HG03575 (cell line): ENCODE data around the gene ZNF135.

ENCODE experiments used
- ATAC-seq: cut with Tn5 transposase; IDR thresholded peaks from one replicate; pipeline ENCODE4 v1.9.1; 2021; ENCODE audit not compliant: unreplicated experiment, insufficient number of reproducible peaks, low FRiP score; ENCODE audit errors: extremely low read depth

ZNF135 gene

DNA sequence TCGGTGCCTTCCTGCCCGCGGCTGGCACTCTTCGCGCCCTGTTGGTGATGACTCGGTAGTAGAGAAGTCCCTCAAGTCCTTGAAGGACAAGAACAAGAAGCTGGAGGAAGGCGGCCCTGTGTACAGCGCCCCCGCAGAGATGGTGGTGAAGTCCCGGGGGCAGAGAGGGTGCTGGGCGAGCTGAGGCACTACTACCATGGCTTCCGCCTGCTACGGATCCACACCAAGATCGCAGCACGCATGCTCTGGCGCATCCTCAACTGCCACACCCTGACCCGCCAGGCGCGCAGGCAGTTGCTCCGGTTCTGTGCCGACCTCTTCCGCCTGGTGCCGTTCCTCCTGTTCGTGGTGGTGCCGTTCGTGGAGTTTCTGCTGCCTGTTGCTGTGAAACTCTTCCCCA is 14.2 kb upstream of the ZNF135 start:
- no peak for ATAC-seq

DNA sequence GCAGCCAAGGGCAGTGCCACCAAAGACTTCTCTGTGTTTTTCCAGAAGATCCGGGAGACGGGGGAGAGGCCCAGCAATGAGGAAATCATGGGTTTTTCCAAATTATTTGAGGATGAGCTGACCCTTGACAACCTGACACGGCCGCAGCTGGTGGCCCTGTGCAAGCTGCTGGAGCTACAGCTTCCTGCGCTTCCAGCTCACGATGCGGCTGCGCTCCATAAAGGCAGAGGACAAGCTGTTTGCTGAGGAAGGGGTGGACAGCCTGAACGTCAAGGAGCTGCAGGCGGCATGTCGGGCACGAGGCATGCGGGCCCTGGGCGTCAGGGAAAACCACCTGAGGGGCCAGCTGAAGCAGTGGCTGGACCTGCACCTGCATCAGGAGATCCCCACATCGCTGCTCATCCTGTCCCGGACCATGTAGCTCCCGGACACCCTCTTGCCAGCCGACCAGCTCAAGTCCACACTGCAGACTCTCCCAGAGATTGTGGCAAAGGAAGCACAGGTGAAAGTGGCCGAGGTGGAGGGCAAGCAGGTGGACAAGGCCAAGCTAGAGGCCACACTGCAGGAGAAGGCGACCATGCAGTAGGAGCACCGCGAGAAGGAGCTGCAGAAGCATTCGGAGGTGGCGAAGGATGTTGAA is 13.6 kb upstream of the ZNF135 start:
- no peak for ATAC-seq

DNA sequence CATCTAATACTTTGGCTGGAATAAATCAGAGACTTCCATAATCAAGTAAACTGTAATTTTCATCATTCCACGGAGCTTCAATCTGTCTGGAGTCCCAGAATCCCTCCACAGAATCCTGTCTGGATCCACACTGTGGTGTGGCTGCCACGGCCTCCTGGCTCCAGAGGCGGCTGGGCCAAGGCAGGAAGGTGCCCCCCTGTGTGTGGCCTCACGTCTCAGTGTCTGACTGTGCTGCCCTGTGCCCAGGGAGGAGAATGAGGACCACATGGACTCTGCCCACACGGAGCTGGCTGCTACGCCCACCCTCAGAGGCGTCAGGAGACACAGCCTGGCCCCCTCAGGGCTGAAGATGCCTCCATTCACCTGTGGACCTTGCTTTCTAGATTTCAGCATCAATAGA is 12.2 kb upstream of the ZNF135 start:
- no peak for ATAC-seq

DNA sequence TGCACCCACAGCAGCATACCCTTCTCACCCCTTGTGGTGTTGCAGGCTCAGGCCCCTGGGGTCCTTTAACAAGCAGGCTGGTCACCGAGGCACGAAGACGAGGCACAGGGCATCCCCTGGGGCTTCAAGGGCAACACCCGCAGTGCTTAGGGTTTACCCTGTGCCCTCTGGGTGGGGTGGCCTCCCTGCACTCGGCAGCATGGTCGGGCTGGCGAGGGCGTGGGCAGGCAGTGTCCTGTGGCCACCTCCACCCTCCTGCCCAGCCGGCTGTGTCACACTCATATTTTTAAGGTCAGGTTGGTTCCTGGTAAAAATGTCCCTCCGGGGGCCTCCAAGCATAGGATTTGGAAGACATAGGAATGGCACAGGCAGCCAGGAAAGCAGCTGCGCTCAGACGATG is 11.4 kb upstream of the ZNF135 start:
- ATAC-seq: no peak

DNA sequence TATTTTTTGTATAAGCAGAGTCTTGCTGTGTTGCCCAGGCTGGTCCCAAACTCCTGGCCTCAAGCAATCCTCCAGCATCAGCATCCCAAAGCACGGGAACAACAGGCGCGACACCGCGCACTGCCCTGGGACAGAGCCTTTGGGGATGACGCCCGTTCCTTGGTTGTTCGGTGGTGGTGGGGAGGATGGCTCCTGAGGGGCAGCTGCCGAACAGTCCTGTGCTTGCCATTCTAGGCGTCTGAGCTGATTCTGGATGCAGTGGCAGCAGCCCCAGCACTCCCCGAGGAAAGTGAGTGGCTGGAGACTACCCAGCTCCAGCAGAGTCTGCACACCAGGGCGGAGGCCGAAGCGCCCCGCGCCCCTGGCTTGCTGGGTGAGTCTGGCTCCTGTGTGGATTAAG is 6.8 kb upstream of the ZNF135 start:
- no peak for ATAC-seq

DNA sequence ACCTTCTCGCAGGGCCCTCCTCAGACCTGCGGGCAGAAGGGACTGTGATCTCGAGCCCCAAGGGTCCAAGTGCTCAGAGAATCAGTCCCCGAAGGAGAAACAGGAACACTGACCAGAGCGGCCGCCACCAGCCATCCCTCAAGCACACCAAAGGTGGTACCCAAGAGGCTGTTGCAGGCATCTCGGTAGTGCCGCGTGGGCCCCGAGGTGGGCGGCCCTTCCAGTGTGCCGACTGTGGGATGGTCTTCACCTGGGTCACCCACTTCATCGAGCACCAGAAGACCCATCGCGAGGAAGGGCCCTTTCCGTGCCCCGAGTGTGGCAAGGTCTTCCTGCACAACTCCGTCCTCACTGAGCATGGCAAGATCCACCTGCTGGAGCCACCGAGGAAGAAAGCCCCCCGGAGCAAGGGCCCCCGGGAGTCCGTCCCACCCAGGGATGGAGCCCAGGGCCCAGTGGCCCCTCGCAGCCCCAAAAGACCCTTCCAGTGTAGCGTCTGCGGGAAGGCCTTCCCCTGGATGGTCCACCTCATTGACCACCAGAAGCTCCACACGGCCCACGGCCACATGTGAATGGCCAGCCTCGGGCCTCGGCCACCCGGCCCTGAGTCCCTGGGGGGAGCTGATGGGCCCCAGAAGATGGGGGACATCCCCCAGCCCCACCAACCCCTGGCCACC is 5.5 kb upstream of the ZNF135 start:
- ATAC-seq: no peak

DNA sequence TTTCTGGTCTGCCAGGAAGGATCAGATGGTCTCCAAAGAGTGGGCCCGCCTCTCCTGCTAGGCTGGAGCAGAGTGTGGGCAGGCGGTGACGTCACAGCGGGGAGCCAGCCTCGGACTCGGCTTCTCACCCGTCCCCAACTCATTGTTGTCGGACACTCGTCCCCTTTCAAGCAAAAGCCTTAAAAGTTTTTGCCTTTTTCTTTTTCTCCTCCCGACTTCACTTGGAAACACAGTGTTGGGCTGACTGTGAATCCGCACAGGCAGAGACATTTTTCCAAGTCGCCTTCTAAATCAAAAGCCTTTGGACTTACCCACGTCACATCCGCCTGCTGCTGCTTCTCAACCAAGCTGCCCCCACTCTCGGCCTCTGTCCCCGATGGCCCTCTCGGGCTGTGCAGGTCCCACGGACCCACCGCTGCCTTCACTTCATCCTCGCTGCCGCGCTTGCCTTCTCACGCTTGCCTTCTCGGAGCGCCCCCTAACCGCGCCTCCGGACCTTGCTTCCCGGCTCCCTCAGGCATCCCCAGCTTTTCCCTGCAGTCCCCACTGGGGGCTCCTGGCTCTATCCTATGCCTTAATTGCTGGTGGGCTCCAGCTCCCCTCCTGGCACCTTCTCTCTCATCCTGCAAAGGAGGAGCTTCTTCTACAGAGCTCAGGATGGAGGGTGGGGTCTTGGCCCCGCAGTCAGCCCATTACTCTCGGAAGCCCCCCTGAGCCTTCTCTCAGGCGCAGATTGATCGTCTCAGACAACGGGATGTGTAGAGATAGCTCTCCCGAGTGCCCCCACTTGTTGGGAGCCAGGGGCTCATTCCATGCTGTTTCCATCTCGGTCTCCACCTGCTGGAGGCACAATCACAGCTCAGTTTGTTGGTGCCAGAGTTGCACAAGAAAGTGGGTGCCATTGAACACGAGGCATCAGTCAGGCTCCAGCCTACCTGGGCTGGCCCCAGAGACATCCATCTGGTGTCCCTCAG is 3.9 kb upstream of the ZNF135 start:
- no peak for ATAC-seq

DNA sequence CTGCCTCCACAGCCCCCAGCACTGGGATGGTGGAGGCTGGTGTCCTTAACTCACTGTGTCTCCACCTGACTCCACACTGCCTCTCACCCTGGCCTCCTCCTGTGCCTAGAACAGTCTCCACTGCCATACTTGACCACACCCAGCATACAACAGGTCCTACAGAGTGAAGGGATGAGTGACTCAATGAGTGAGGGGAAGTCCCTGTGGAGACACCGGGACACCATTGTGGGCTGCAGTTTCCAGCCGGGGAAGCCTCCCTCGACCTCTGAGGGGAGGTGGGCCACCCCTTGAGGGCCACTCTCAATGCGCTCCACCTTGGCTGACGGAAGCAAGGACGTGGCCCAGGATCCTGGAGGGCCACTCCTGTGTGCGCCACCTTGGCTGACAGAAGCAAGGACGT is 2.8 kb upstream of the ZNF135 start:
- ATAC-seq: no peak

DNA sequence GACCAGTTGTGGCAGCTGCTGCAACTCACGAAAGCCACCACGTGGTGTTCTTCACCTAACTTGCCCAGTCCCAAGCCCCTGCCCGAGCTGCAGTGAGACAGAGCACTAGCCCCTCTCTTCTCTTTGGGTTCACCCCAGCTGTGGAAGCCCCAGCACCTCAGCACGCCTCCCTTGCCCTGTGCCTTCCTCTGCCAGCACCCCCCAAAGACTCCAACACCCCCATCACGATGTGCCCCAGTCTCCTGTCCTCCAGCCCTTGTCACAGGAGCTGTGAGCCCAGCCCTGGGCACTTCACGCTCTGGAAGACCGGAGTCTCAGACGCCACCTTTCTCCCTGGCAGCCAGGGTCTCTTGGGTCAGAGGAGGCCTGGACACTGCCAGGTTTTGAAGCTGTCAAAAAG is 2.2 kb upstream of the ZNF135 start:
- ATAC-seq: no peak

DNA sequence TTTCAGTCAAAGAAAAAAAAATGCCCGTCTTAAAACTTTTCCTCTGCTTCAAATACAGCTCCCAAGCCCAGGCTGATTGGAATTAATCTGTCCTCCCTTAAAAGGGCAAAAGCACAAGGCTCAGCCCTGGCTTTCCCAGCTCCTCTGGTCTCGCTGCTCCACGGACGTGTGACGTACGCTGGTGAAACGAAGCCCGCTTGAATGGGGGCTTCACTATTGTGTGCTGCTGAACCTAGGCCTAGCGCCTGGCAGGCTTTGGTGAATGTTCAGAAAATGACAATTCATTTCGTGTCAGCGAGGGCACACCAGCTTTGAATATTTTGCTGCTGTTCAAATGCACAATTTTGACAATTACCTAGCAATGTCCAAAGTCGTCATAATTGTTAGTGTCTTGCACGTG is 615 bp upstream of the ZNF135 start:
- ATAC-seq: no peak

DNA sequence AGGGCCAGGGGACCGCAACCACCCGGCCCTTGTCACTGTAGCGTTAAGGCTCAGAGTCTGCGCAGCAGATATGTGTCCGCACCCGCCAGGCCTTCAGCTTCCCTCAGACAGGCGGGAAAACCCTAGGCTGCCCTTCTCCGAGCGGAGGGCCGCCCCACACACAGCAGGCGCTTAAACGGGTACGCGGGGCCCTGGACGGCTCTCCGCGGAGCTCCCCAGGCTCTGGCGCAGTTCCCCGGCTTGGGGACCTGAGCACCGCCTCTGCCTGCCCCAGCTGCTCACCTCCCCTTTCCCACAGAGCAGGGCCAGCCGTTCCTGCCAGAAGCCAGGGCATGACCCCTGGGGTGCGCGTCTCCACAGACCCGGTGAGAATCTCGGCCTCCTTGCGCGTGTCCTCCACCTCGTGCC is 593 bp downstream of the ZNF135 start:
- ATAC-seq: no peak

DNA sequence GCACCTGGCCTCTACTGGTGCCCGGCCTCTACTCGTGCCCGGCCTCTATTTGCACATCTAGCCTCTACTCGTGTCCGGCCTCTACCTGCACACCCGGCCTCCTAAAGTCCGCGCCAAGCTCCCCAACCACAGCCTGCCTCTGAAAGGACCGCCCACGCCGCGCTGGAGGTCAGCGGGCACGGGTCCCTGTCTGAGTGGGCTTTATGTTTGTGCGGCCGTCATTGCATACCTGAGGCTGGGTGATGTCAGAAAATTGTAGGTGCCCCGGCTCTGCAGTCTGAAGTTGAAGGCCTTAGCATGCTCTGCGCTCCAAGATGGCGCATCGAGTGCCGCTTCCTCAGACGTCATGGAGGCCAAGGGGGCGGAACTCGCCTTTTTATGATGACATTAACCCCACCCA is 1.1 kb downstream of the ZNF135 start:
- ATAC-seq: no peak

DNA sequence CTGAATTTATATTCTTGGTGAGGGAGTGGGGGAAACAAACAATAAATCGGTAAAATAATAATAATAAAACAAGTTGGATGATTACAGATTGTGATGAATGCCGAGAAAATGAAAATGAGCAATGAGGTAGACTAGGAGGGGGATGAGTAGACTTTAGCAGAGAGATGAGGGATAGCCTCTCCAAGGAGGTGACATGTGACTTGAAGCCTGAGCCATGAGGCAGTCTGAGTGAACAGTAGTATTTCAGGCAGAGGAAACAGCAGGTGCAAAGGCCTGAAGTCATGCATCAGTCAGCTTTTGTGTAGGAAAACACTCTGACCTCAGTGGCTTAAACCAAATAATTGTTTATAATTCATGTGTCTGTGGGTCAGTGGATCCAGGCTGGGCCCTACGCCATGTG is 4.6 kb downstream of the ZNF135 start:
- ATAC-seq: no peak

DNA sequence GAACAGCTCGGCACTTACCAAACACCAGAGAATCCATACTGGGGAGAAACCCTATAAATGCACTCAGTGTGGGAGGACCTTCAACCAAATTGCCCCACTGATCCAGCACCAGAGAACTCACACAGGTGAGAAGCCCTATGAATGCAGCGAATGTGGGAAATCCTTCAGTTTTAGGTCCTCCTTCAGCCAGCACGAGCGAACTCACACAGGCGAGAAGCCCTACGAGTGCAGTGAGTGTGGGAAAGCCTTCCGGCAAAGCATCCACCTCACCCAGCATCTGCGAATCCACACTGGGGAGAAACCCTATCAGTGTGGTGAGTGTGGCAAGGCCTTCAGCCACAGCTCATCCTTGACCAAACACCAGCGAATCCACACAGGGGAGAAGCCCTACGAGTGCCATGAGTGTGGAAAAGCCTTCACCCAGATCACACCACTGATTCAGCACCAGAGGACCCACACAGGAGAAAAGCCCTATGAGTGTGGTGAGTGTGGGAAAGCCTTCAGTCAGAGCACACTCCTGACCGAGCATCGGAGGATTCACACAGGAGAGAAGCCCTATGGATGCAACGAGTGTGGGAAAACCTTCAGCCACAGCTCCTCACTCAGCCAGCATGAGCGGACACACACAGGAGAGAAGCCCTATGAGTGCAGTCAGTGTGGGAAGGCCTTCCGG is 8.3 kb downstream of the ZNF135 start:
- no peak for ATAC-seq

DNA sequence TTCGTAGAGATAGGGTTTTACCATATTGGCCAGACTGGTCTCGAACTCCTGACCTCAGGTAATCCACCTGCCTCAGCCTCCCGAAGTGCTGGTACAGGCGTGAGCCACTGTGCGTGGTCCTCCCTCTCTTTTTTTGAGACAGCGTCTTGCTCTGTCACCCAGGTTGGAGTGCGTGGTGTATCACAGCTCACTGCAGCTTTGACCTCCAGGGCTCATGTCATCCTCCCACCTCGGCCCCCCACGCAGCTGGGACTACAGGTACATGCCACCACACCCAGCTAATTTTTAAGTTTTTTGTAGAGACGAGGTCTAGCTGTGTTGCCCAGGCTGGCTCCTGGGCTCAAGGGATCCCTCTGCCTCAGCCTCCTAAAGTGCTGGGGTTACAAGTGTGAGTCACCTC is 20.7 kb downstream of the ZNF135 start:
- ATAC-seq: no peak

DNA sequence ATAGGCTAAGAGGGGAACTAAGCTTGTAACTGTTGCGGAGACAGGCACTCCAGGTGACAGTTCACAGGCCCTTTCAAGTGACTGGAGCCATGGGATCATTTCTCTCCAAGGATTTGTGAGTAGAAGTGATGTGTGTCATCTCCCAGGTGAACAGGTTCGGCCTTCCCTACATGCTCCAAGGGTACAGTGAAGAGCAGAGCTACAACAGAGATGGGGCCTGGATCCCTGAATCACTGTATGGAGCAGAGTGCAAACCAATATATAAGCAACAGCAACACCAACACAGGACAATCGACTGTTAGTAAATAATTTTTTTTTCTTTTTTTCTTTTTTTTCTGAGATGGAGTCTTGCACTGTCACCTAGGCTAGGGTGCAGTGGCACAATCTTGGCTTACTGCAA is 23.9 kb downstream of the ZNF135 start:
- ATAC-seq: no peak

DNA sequence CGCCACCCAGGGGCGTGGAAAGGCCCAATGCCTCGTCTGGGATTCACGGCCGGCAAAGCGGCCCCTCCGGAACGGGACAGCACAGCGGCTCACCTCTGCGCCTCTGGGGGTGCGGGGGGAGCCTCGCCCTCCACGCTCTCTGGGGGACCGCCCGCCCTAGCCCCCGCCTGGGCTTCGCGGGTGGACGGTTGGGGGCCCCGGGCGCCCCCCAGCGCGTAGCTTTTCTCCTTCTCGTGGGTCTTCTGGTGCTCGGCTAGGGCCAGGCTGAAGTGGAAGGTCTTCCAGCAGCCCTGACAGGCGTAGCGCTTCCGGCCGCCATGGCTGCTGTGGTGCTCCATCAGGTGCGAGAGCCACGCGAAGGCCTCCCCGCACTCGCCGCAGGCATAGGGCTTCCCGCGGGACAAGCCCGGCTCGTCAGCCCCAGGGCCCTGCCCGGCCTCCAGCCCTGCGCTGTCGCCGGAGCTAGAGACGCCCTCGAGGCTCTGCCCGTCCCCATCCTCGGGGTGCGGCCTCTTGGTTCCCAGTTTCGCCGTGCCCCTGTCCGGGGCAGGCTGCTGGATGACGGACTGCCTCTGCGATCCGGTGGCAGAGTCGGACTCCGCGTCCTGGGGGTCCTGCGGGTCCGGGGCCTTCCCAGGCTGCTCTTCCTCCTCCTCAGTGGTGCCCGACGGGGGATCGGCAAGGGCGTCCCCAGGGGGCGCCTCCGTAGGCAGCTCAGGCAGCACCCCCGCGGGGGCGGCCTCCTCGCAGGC is 25.7 kb downstream of the ZNF135 start:
- no peak for ATAC-seq

DNA sequence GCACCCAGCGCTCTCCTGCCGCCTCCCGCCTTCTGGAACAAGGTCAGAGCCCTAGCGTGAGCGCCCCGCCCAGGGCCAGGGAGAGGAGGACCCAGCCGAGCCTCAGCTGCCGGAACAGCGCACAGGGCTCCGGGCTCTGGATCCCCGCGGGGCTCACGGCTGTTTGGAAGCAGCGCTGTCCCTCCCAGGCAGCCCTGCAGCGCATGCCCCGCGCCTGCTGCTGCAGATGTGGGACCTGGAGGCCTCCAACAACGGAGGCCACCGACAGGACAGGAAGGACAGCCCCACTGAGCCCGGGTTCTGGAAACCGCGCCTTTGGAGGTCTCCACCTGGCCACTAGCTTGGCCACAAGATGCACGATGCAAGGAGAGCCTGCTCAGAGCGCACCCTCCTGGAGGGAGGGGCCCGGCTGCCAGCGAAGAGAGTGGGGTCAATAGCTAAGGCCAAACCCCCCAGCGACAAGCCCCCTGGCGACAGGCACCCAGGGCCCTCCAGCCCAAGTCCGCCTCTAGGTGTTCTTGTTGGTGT is 26.3 kb downstream of the ZNF135 start:
- no peak for ATAC-seq
